MM.1S (cell line): ENCODE measurements around the gene DCX.

ENCODE experiments used
- DNase-seq: peaks from one replicate; pipeline ENCODE4 v3.0.0-alpha.2; 2015
- H2AFZ ChIP-seq: fragments of 300-600 bp; sonication (generic); 2 replicates; pipeline ENCODE4 v1.6.0; 2016; ENCODE audit warnings: antibody characterized with exemption, low read length
- H3F3A ChIP-seq: fragments of 300-600 bp; sonication (generic); 2 replicates; pipeline ENCODE4 v1.6.1; 2016; ENCODE audit warnings: mild to moderate bottlenecking, antibody characterized with exemption, low read length, moderate library complexity, mixed read lengths; ENCODE audit not compliant: insufficient read depth
- H3K27ac ChIP-seq: fragments of 300-600 bp; sonication (generic); 2 replicates; pipeline ENCODE4 v1.5.1; 2016; ENCODE audit warnings: mild to moderate bottlenecking, low read length
- H3K27me3 ChIP-seq: fragments of 300-600 bp; sonication (generic); replicated peaks from 2 replicates; pipeline ENCODE4 v1.6.0; 2016; ENCODE audit warnings: low read length; ENCODE audit not compliant: insufficient read depth
- H3K36me3 ChIP-seq: fragments of 300-600 bp; sonication (generic); replicated peaks from 2 replicates; pipeline ENCODE4 v1.6.1; 2016; ENCODE audit warnings: mild to moderate bottlenecking, low read length, mixed read lengths; ENCODE audit not compliant: insufficient read depth
- H3K4me1 ChIP-seq: fragments of 300-600 bp; sonication (generic); 2 replicates; pipeline ENCODE4 v1.6.1; 2016; ENCODE audit warnings: low read length, mixed read lengths
- H3K4me2 ChIP-seq: fragments of 300-600 bp; sonication (generic); 2 replicates; pipeline ENCODE4 v1.6.0; 2016; ENCODE audit warnings: low read depth, low read length
- H3K4me3 ChIP-seq: fragments of 300-600 bp; sonication (generic); 2 replicates; pipeline ENCODE4 v1.5.1; 2016; ENCODE audit warnings: low read length, mixed read lengths
- H3K79me2 ChIP-seq: fragments of 300-600 bp; sonication (generic); 2 replicates; pipeline ENCODE4 v1.6.1; 2016; ENCODE audit warnings: mixed run types, low read length, mixed read lengths
- H3K9ac ChIP-seq: fragments of 300-600 bp; sonication (generic); 2 replicates; pipeline ENCODE4 v1.6.1; 2016; ENCODE audit warnings: low read length, mixed read lengths
- H3K9me2 ChIP-seq: fragments of 300-600 bp; sonication (generic); replicated peaks from 2 replicates; pipeline ENCODE4 v1.6.1; 2016; ENCODE audit warnings: mild to moderate bottlenecking, low read length, mixed read lengths; ENCODE audit not compliant: insufficient read depth
- H3K9me3 ChIP-seq: fragments of 300-600 bp; sonication (generic); replicated peaks from 2 replicates; pipeline ENCODE4 v1.6.1; 2016; ENCODE audit warnings: mild to moderate bottlenecking, low read length, mixed read lengths; ENCODE audit not compliant: insufficient read depth
- H4K20me1 ChIP-seq: fragments of 300-600 bp; sonication (generic); 2 replicates; pipeline ENCODE4 v1.6.1; 2016; ENCODE audit warnings: mild to moderate bottlenecking, low read length, moderate library complexity, mixed read lengths; ENCODE audit not compliant: insufficient read depth
- CTCF ChIP-seq: fragments of 300-600 bp; sonication (generic); IDR thresholded peaks from 2 replicates; pipeline ENCODE4 v1.5.1; 2016; ENCODE audit warnings: antibody characterized with exemption, low read length, mixed read lengths
- EZH2 ChIP-seq: fragments of 300-600 bp; sonication (generic); optimal IDR thresholded peaks from 2 replicates; pipeline ENCODE3; 2017; ENCODE audit warnings: low read depth, mild to moderate bottlenecking, antibody characterized with exemption, low read length, mixed read lengths
- EZH2phosphoT487 ChIP-seq: fragments of 300-600 bp; sonication (generic); IDR thresholded peaks from 2 replicates; pipeline ENCODE4 v1.6.1; 2018; ENCODE audit warnings: antibody characterized with exemption, low read length

DCX gene

GRCh38 chrX:111340054-111340453, 71.9 kb downstream of the DCX start:
- no peak overlapping the region for H2AFZ ChIP-seq
- H3K27ac ChIP-seq = no peak overlapping the region
- no peak overlapping the region for H3K4me3 ChIP-seq
- no peaks in the 10 kb centered on the region for H3K9me2 ChIP-seq
- H3K27me3 ChIP-seq = no peaks in the 10 kb centered on the region
- H3K9me3 ChIP-seq = no peaks in the 10 kb centered on the region
- H3K79me2 ChIP-seq = no peaks in the 10 kb centered on the region
- no peak for DNase-seq
- TF ChIP-seq EZH2phosphoT487 (no peak), CTCF (no peak), EZH2 (no peak)
- no peaks in the 10 kb centered on the region for H3K36me3 ChIP-seq
- no peaks in the 10 kb centered on the region for H3F3A ChIP-seq
- H3K4me1 ChIP-seq = no peaks in the 10 kb centered on the region
- H4K20me1 ChIP-seq = no peaks in the 10 kb centered on the region
- H3K9ac ChIP-seq = no peak overlapping the region
- no peak overlapping the region for H3K4me2 ChIP-seq

- Histone ChIP-seq H3K4me1 (no peaks in the 10 kb centered on the region), H3K9me3 (no peaks in the 10 kb centered on the region), H3K27ac (no peak overlapping the region), H4K20me1 (no peaks in the 10 kb centered on the region), H2AFZ (no peak overlapping the region), H3K36me3 (no peaks in the 10 kb centered on the region), H3K27me3 (no peaks in the 10 kb centered on the region), H3K4me2 (no peak overlapping the region), H3K4me3 (no peak overlapping the region), H3F3A (no peaks in the 10 kb centered on the region), H3K79me2 (no peaks in the 10 kb centered on the region), H3K9ac (no peak overlapping the region), H3K9me2 (no peaks in the 10 kb centered on the region)
- TF ChIP-seq CTCF (no peak), EZH2phosphoT487 (no peak), EZH2 (no peak)
- no peak for DNase-seq
Observed at GRCh38 chrX:111339212-111339611, 72.8 kb downstream of the DCX start.

- H3K4me3 ChIP-seq = no peak overlapping the region
Observed at GRCh38 chrX:111338095-111338698, 73.8 kb downstream of the DCX start.

More at GRCh38 chrX:111338095-111338698, 73.8 kb downstream of the DCX start:
- H3K4me2 ChIP-seq = no peak overlapping the region
- no peaks in the 10 kb centered on the region for H4K20me1 ChIP-seq
- H3K9ac ChIP-seq = no peak overlapping the region
- no peak for TF ChIP-seq EZH2phosphoT487
- TF ChIP-seq CTCF = no peak
- TF ChIP-seq EZH2 = no peak
- H2AFZ ChIP-seq = no peak overlapping the region
- DNase-seq = no peak
- H3K79me2 ChIP-seq = no peaks in the 10 kb centered on the region
- no peaks in the 10 kb centered on the region for H3K9me3 ChIP-seq
- H3K36me3 ChIP-seq = no peaks in the 10 kb centered on the region
- H3K4me1 ChIP-seq = no peaks in the 10 kb centered on the region
- no peaks in the 10 kb centered on the region for H3F3A ChIP-seq
- H3K27me3 ChIP-seq = no peaks in the 10 kb centered on the region
- H3K9me2 ChIP-seq = no peaks in the 10 kb centered on the region
- H3K27ac ChIP-seq = no peak overlapping the region
